HT-29 (cell line): Measurements from ENCODE around the gene TPGS2. TPM values are rescaled to one million over a fixed set of nuclear protein-coding genes. Genes with fewer than 3 reads are reported as not detected.

Experiments
- total RNA-seq: library from RNA; depleted of rRNA; stranded (reverse); fragments of >200 nt; shearing (Covaris generic); gene quantifications from 2 replicates; pipeline ENCODE4 v1.2.3, GENCODE V29; 2014; rRNA removed

TPGS2 gene
- total RNA-seq, 1 experiment from 2014 or later: 88.2 TPM

Other genes with a start within 250 kb of the TPGS2 start
- gene KIAA1328, start 125 bp upstream of the TPGS2 start, total RNA-seq: 1.8 and 2.5 TPM in 2 replicates